MM.1S (cell line): Measurements from ENCODE around the gene GMIP.

ENCODE experiments used
- CTCF ChIP-seq: fragments of 300-600 bp; sonication (generic); IDR thresholded peaks from 2 replicates; pipeline ENCODE4 v1.5.1; 2016; ENCODE audit warnings: antibody characterized with exemption, low read length, mixed read lengths
- EZH2 ChIP-seq: fragments of 300-600 bp; sonication (generic); optimal IDR thresholded peaks from 2 replicates; pipeline ENCODE3; 2017; ENCODE audit warnings: low read depth, mild to moderate bottlenecking, antibody characterized with exemption, low read length, mixed read lengths
- EZH2phosphoT487 ChIP-seq: fragments of 300-600 bp; sonication (generic); IDR thresholded peaks from 2 replicates; pipeline ENCODE4 v1.6.1; 2018; ENCODE audit warnings: antibody characterized with exemption, low read length

- TF ChIP-seq CTCF = no peak
- no peak for TF ChIP-seq EZH2
- no peak for TF ChIP-seq EZH2phosphoT487
Measured at GRCh38 chr19:19661141-19661674, 17.8 kb upstream of the GMIP start.
